Fibroblast of lung (primary cell): ENCODE measurements around the gene RUNDC3A. TPM values are rescaled to one million over a fixed set of nuclear protein-coding genes. Genes with fewer than 3 reads are reported as not detected.
A peak's percentile ranks its signal among the peaks of the same experiment; 100 is the strongest.
"Not testable (repeated sequence)": the region's sequence is repeated elsewhere in the genome, so short reads cannot be mapped to it uniquely, and the experiment has no call there.

ENCODE experiments used
- DNase-seq, 2 donors: peaks; one replicate each; pipeline versions ENCODE4 v3.0.0 to v3.0.0-alpha.2; 2010; ENCODE audit warnings: low read depth in 2 of 2
- H2AFZ ChIP-seq: 2 replicates; pipeline ENCODE4 v1.5.1; 2012; ENCODE audit warnings: low read length, control low read depth, inconsistent platforms
- H3K27ac ChIP-seq: 2 replicates; pipeline ENCODE4 v1.5.1; 2011; ENCODE audit warnings: low read length, control low read depth; ENCODE audit not compliant: insufficient read depth
- H3K27me3 ChIP-seq: 2 replicates; pipeline ENCODE4 v1.5.1; 2011; ENCODE audit warnings: mild to moderate bottlenecking, low read length; ENCODE audit not compliant: control insufficient read depth, insufficient read depth
- H3K36me3 ChIP-seq: 2 replicates; pipeline ENCODE4 v1.5.1; 2011; ENCODE audit warnings: low read length; ENCODE audit not compliant: control insufficient read depth, insufficient read depth
- H3K4me1 ChIP-seq: 2 replicates; pipeline ENCODE4 v1.5.1; 2011; ENCODE audit warnings: low read length; ENCODE audit not compliant: control insufficient read depth, insufficient read depth; ENCODE audit errors: extremely low read depth
- H3K4me2 ChIP-seq: 2 replicates; pipeline ENCODE4 v1.5.1; 2011; ENCODE audit warnings: low read length, control low read depth; ENCODE audit not compliant: insufficient read depth; ENCODE audit errors: extremely low read depth
- H3K4me3 ChIP-seq, 4 experiments: fragments of 200-600 bp in 1 of 4; sonication (generic) in 1 of 4; replicated peaks in 1 of 4; 2 replicates each; pipeline ENCODE4 v1.5.1; 2011 to 2016; ENCODE audit warnings: low read length in 4 of 4, low read depth in 3 of 4, mild to moderate bottlenecking in 3 of 4, control low read depth in 2 of 4, inconsistent platforms in 1 of 4, mixed read lengths in 1 of 4; ENCODE audit not compliant: insufficient read depth in 1 of 4; ENCODE audit errors: control extremely low read depth in 1 of 4
- H3K79me2 ChIP-seq: 2 replicates; pipeline ENCODE4 v1.5.1; 2012; ENCODE audit warnings: mild to moderate bottlenecking, low read length, inconsistent platforms; ENCODE audit not compliant: control insufficient read depth, insufficient read depth
- H3K9ac ChIP-seq: 2 replicates; pipeline ENCODE4 v1.5.1; 2011; ENCODE audit warnings: mild to moderate bottlenecking, low read length, control low read depth; ENCODE audit not compliant: insufficient read depth
- H3K9me3 ChIP-seq: 2 replicates; pipeline ENCODE4 v1.5.1; 2012; ENCODE audit warnings: low read depth, low read length; ENCODE audit not compliant: control insufficient read depth, insufficient read depth
- H4K20me1 ChIP-seq: 2 replicates; pipeline ENCODE4 v1.5.1; 2011; ENCODE audit warnings: low read length; ENCODE audit not compliant: control insufficient read depth, insufficient read depth; ENCODE audit errors: extremely low read depth
- CTCF ChIP-seq, 2 donors: IDR thresholded peaks in 1 of 2; conservative IDR thresholded peaks in 1 of 2; 1 replicate in 1 of 2; 2 replicates in 1 of 2; pipeline ENCODE4 v1.5.1; 2011 to 2012; ENCODE audit warnings: low read length in 2 of 2, control low read depth in 1 of 2, inconsistent platforms in 1 of 2, low read depth in 1 of 2, mild to moderate bottlenecking in 1 of 2
- EZH2 ChIP-seq: IDR thresholded peaks from 2 replicates; pipeline ENCODE4 v1.5.1; 2012; ENCODE audit warnings: low read length, control low read depth, mild to moderate bottlenecking; ENCODE audit errors: missing control alignments
- polyA plus RNA-seq, 2 donors: library from polyadenylated mRNA; depleted of rRNA in 1 of 2; stranded (reverse) in 1 of 2; unstranded in 1 of 2; fragments of >200 nt; gene quantifications; 2 replicates each; pipeline ENCODE4 v1.2.1, GENCODE V29; 2011 to 2012; ENCODE audit warnings: missing spikeins in 1 of 2
- total RNA-seq: library from RNA; depleted of rRNA; stranded (reverse); fragments of >200 nt; gene quantifications from 2 replicates; pipeline ENCODE4 v1.2.1, GENCODE V29; 2014

The RUNDC3A gene
- total and polyA plus RNA-seq, 2 donors (not counting 1 experiment from before 2014, with no cell fraction given), result not detected

- peaks cover 5% of the 10 kb centered on the region for H3K4me1 ChIP-seq
- DNase-seq, result no peak
- H3K27me3 ChIP-seq, result peaks cover 19% of the 10 kb centered on the region
- TF ChIP-seq CTCF (conservative IDR thresholded peaks at IDR 0.05 in 1 of 2, IDR thresholded peaks at IDR 0.05 in 1 of 2; ENCODE audit: low read depth in 1 of 2, low read length in 2 of 2) (no peak), EZH2 (no peak)
- peak overlapping the region; percentile 59 for H3K4me2 ChIP-seq
- H3K36me3 ChIP-seq, result no peaks in the 10 kb centered on the region
- no peaks in the 10 kb centered on the region for H4K20me1 ChIP-seq
- no peak overlapping the region for H3K27ac ChIP-seq
- no peaks in the 10 kb centered on the region for H3K9me3 ChIP-seq
- H3K9ac ChIP-seq, result no peak overlapping the region
- H3K79me2 ChIP-seq, result no peaks in the 10 kb centered on the region
- H3K4me3 ChIP-seq, result peak overlapping the region; percentile 50 to 81 (median 58)
- no peak overlapping the region for H2AFZ ChIP-seq
Observed at GRCh38 chr17:44362459-44362948, 54.1 kb downstream of the RUNDC3A start.

- H3K27ac ChIP-seq, result no peak overlapping the region
- H4K20me1 ChIP-seq, result no peaks in the 10 kb centered on the region
- peak overlapping the region; percentile 12 for H2AFZ ChIP-seq
- H3K36me3 ChIP-seq, result no peaks in the 10 kb centered on the region
- peaks cover 20% of the 10 kb centered on the region for H3K27me3 ChIP-seq
- peaks cover 5% of the 10 kb centered on the region for H3K4me1 ChIP-seq
- H3K9ac ChIP-seq, result peak overlapping the region; percentile 52
- H3K79me2 ChIP-seq, result no peaks in the 10 kb centered on the region
- H3K4me3 ChIP-seq, result peak overlapping the region; percentile 50 to 81 (median 58)
- H3K9me3 ChIP-seq, result no peaks in the 10 kb centered on the region
- H3K4me2 ChIP-seq, result peak overlapping the region; percentile 80
- DNase-seq, result no peak
- no peak for TF ChIP-seq CTCF (conservative IDR thresholded peaks at IDR 0.05 in 1 of 2, IDR thresholded peaks at IDR 0.05 in 1 of 2; ENCODE audit: low read depth in 1 of 2, low read length in 2 of 2)
- no peak for TF ChIP-seq EZH2
Observed at GRCh38 chr17:44362949-44363612, 54.7 kb downstream of the RUNDC3A start.

DNA sequence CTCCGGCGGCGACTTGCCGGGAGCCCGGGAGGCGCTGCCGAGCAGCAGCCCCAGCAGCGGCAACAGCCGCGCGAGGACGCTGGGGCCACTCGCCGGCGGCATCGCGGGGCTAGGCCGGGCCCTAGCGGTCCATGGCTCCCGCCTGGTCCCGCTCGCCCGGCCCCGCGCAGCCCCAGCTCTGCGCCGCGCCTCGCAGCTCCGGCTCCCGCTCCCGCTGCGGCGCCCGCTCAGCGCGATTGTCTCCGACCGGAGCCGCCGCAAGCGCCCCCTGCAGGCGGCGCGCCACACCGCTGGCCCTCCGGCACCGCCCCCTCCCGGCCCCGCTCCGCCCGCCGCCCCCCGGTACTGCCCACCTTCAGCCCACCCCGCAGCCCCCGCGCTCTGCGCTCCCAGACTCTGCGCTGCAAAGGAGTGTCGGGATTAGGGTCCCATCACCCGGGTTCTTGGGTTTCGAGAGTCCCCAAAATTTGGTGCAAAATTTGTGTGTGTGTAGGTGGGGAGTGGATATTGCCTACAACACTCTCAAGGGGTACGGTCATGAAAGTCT lies 55.3 kb downstream of the RUNDC3A start, which contains the start of gene FAM171A2:
Gene FAM171A2, minus strand, starts transcription at position 241 of the 547 bp plus-strand sequence. Its CDS starts 139 bp downstream, at position 102.
- peaks cover 20% of the 10 kb centered on the region for H3K27me3 ChIP-seq
- no peak within 1 kb of the TSS for H3K27ac ChIP-seq
- TF ChIP-seq CTCF (conservative IDR thresholded peaks at IDR 0.05 in 1 of 2, IDR thresholded peaks at IDR 0.05 in 1 of 2; ENCODE audit: low read depth in 1 of 2, low read length in 2 of 2) (peak; percentile 19 to 40), EZH2 (no peak)
- H3K36me3 ChIP-seq, result no peaks in the 10 kb centered on the region
- H3K4me1 ChIP-seq, result peaks cover 5% of the 10 kb centered on the region
- H3K4me3 ChIP-seq, result peak within 1 kb of the TSS; percentile 50 to 81 (median 58)
- H3K4me2 ChIP-seq, result peak within 1 kb of the TSS; percentile 80
- H2AFZ ChIP-seq, result peak within 1 kb of the TSS; percentile 12
- H4K20me1 ChIP-seq, result no peaks in the 10 kb centered on the region
- no peaks in the 10 kb centered on the region for H3K79me2 ChIP-seq
- H3K9me3 ChIP-seq, result no peaks in the 10 kb centered on the region
- H3K9ac ChIP-seq, result peak within 1 kb of the TSS; percentile 52
- DNase-seq, result peak; percentile 40 to 43

DNA sequence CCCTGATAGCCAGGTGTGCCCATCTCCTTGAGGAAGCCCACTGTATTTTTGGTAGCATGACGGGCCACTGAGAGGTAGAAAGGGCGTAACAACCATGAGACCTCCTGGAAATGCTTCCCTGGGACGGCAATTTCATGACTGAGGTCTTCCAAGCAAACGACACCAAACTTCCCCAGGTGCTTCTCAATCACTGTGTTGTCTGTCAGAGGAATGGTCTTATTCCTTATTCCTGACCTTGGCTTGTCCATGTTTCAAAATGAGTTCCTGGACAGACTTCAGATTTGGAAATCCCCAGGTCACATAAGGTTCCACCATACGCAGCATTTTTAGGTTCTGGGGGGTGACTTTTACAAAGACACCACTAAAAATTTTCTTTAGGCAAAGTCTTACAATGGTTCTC lies 56.6 kb downstream of the RUNDC3A start:
- H3K36me3 ChIP-seq, H3K4me1 ChIP-seq, H3K27ac ChIP-seq, H2AFZ ChIP-seq, H3K9me3 ChIP-seq, H3K4me2 ChIP-seq, H3K79me2 ChIP-seq, H3K9ac ChIP-seq, H3K4me3 ChIP-seq, H4K20me1 ChIP-seq, DNase-seq: not testable (repeated sequence)
- peaks cover 20% of the 10 kb centered on the region for H3K27me3 ChIP-seq
